GM18505 (cell line): ENCODE results near the gene LSM4.

Experiments used
- ATAC-seq: cut with Tn5 transposase; IDR thresholded peaks from one replicate; pipeline ENCODE4 v1.9.1; 2021; ENCODE audit not compliant: unreplicated experiment
- POLR2A ChIP-seq: IDR thresholded peaks from 4 replicates; pipeline ENCODE4 v1.6.1; 2011; ENCODE audit warnings: borderline replicate concordance; ENCODE audit not compliant: insufficient read depth, insufficient read length; ENCODE audit errors: extremely low read depth

The LSM4 gene

DNA sequence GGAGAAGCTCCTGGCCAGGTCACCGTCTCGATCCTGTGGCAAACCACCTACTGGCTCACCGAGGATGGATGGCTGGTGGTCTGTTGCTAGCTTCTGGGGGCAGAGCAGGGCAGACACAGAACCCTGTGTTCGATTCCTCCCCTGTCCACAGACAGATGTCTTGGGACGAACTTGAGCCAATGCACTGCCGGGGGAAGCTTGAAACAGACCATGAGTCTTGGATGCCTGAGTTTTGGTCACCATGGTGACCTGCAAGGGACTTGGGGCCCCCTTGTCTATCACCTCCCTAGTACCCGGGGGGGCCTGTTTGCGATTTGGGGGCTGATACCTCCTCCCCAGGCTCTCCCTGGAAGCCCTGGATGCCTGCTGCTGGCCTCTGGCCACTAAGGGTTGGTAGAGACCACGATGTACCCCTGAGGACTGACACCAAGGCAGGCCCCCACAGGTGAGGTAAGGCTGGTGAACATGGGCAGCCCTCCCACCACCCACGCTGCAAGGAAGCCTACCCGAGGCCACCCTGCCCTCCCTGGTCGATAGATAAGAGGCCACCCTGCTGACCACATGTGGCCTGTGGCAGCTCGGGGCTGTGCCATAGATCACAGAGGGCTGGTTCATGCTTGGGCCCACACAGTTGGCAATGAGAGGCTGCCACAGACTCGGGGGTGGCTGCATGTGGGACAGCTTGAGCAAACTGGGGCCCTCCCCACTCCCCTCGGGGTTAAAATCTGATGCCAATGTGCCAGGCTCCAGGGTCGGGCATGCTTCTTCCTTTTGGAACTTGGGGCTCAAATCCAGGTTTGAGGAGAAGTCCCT is 59.3 kb downstream of the LSM4 start:
- no peak for TF ChIP-seq POLR2A
- ATAC-seq: no peak

DNA sequence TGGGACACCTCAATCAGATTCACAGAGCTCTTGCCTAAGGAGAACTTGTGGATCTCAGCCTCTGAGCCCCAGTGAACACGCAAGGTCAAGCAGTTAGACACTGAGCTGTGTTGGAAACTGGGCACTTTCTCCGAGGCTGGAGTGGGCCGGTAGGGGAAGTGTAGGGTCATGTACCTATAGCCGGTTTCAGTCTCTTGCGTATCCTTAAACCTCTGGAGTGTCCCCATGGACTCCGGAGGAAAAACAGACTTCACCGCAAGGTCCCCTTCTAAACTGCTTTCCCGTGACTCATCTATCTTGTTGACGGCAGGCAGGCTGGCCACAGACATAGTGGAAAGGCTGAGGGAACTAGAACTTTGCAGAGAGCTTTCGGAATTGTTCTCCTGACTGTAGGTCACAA is 60.0 kb downstream of the LSM4 start:
- TF ChIP-seq POLR2A: no peak
- no peak for ATAC-seq

DNA sequence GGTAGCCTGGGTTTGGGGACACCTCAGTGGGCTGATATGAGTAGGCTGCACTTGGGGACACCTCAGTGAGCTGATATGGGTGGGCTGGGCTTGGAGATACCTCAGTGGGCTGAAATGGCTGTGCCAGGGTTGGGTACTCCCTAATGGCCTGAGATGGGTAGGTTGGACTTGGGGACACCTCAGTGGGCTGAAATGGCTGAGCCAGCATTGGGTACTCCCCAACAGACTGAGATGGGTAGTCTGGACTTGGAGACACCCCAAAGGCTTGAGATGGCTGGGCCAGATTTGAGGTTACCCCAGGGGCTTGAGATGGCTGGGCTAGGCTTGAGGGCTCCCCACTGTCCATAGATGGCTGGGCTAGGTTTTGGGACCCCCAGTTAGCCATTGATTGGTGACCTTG is 60.7 kb downstream of the LSM4 start:
- TF ChIP-seq POLR2A: no peak
- ATAC-seq: no peak

DNA sequence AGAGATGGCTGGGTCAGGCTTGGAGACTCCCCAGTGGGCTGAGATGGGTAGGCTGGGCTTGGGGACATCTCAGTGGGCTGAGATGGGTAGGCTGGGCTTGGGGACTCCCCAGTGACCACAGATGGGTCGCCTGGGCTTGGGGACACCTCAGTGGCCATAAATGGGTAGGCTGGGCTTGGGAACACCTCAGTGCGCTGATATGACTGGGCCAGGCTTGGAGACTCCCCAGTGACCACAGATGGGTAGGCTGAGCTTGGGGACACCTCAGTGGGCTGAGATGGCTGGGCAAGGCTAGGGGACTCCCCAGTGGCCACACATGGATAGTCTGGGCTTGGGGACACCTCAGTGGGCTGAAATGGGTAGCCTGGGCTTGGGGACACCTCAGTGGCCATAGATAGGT is 61.4 kb downstream of the LSM4 start:
- no peak for ATAC-seq
- no peak for TF ChIP-seq POLR2A

DNA sequence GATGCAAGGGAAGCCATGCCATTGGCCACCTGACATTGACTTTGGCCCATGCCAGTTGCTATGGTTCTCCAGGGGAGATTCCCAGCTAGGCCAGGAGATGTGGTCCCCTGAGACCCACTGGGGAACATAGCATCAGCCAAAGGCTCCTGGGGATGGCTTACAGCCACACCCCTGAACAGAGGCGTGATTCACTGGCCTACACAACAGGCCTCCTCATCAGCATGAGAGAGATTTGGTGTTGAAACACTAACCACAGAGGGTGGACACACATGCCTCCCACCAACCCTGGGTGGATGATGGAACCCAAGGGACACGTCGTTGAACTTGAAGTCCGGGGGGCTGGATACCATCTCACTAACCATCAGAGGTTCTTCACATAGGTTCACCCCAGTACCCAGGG is 63.0 kb downstream of the LSM4 start:
- no peak for ATAC-seq
- TF ChIP-seq POLR2A: no peak

DNA sequence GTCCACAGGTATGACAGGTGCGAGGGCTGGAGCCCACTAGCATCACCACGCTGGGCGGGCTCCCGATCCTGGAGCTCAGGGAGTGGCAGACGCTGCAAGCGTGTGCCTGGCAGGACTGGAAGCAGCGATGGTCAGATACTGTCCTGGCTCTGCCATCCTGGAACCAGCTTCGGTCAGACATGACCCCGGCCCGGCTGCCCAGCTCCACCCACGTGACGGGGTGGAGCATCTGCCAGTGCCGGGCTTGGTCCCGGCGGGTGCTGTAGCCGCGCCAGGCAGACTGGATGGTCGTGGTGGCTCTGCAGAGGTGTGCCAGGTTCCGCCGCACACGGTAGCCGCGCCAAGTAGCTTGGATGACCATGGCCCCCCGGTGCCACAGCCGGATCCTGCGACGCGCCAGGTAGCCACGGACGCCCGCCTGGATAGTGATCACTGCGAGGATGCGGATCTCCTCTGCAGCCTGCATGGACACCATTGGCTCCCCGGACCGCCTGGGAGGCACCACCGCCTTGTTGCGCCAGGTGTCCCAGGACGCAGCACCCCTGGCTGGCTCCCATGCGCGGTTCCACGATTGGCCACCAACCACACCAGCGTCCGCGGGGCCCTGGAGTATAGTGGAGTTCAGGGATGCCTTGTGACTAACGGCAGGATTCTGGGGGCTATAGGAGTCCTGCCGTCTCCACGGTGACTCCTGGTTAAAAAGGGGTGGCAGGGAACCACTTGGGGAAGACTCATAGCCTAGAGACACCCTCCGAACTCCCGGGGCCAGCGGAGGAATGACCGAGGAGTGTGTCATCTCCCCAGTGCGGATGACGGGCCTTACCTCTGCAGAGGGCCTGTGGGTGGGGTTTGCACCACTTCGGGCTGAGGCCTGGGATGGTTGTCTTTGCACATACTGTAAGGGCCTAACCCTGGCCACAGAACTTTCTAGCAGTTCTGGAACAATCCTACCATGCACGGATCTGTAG is 65.1 kb downstream of the LSM4 start:
- TF ChIP-seq POLR2A: no peak
- no peak for ATAC-seq
